ENCODE measurements around the gene GPR183.

Gene GPR183

DNA sequence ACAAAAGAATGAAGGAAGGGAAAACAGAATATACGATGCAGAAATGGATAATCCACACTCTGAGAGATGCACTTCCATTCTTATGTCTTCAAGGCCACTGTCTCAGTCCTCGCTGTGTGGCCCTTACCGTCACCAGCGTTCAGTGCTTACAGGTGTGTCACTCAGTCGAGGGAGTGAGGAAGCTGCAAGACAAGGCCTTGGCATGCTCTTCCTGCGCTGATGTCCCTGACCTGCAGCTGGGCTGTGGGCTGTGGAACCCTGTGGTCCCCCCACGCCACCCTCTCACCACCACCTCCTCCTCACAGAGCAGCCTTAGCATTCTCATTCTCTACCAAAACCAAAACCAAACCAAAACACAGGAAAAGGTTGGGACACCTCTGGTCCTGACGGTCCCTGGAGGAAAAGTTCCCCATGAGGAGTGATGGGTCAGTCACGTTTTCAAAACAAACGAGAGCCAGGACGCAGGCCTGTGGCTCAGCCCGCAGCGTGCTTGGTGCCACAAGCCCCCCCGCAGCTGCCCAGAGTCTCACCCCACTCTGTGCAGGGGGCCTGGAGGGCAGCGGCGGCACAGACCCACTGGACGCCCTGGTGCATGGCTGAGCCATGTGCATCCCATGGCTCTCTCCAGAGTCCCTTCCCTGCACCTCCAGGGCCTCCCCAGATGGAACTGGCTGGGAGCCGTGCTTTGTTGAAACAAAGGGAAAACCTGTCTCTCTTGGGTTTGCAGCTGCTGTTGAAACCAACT is 48.2 kb upstream of the GPR183 start:
- Histone ChIP-seq H4K20me1 (ENCODE audit: low read depth, low read length) (no peaks in the 10 kb centered on the region), H3K9ac (ENCODE audit: low read length) (no peak overlapping the region), H3F3A (ENCODE audit: insufficient read depth) (no peaks in the 10 kb centered on the region), H3K27me3 (ENCODE audit: low read length) (no peaks in the 10 kb centered on the region), H2AFZ (ENCODE audit: low read depth, low read length, severe bottlenecking) (no peak overlapping the region), H3K9me2 (replicated peaks; ENCODE audit: insufficient read depth, low read length) (no peaks in the 10 kb centered on the region), H3K36me3 (ENCODE audit: low read length) (no peaks in the 10 kb centered on the region), H3K4me2 (ENCODE audit: low read depth, low read length, poor library complexity, severe bottlenecking) (no peak overlapping the region), H3K79me2 (ENCODE audit: insufficient read depth, low read length) (no peaks in the 10 kb centered on the region), H3K4me3 (ENCODE audit: insufficient read depth, low read length, poor library complexity, severe bottlenecking) (no peak overlapping the region), H3K27ac (ENCODE audit: low read depth, low read length) (no peak overlapping the region), H3K9me3 (ENCODE audit: insufficient read depth, low read length) (no peaks in the 10 kb centered on the region)
- no peak for TF ChIP-seq CTCF (IDR thresholded peaks at IDR 0.05; ENCODE audit: insufficient read depth, low read length, poor library complexity, severe bottlenecking)
- TF ChIP-seq EZH2phosphoT487 (conservative IDR thresholded peaks at IDR 0.05; ENCODE audit: low read length): no peak

GRCh38 chr13:99354371-99354951 is 47.3 kb upstream of the GPR183 start:
- Histone ChIP-seq H2AFZ (ENCODE audit: low read depth, low read length, severe bottlenecking) (no peak overlapping the region), H3K79me2 (ENCODE audit: insufficient read depth, low read length) (no peaks in the 10 kb centered on the region), H3K9me2 (replicated peaks; ENCODE audit: insufficient read depth, low read length) (no peaks in the 10 kb centered on the region), H3K4me2 (ENCODE audit: low read depth, low read length, poor library complexity, severe bottlenecking) (no peak overlapping the region), H3K9ac (ENCODE audit: low read length) (no peak overlapping the region), H3K27me3 (ENCODE audit: low read length) (no peaks in the 10 kb centered on the region), H4K20me1 (ENCODE audit: low read depth, low read length) (no peaks in the 10 kb centered on the region), H3F3A (ENCODE audit: insufficient read depth) (no peaks in the 10 kb centered on the region), H3K4me3 (ENCODE audit: insufficient read depth, low read length, poor library complexity, severe bottlenecking) (no peak overlapping the region), H3K36me3 (ENCODE audit: low read length) (no peaks in the 10 kb centered on the region), H3K9me3 (ENCODE audit: insufficient read depth, low read length) (no peaks in the 10 kb centered on the region), H3K27ac (ENCODE audit: low read depth, low read length) (no peak overlapping the region)
- TF ChIP-seq CTCF (IDR thresholded peaks at IDR 0.05; ENCODE audit: insufficient read depth, low read length, poor library complexity, severe bottlenecking) (no peak), EZH2phosphoT487 (conservative IDR thresholded peaks at IDR 0.05; ENCODE audit: low read length) (no peak)

GRCh38 chr13:99353836-99354235 is 46.6 kb upstream of the GPR183 start:
- Histone ChIP-seq H3K27me3 (ENCODE audit: low read length) (no peaks in the 10 kb centered on the region), H3F3A (ENCODE audit: insufficient read depth) (no peaks in the 10 kb centered on the region), H3K9me2 (replicated peaks; ENCODE audit: insufficient read depth, low read length) (no peaks in the 10 kb centered on the region), H3K79me2 (ENCODE audit: insufficient read depth, low read length) (no peaks in the 10 kb centered on the region), H4K20me1 (ENCODE audit: low read depth, low read length) (no peaks in the 10 kb centered on the region), H2AFZ (ENCODE audit: low read depth, low read length, severe bottlenecking) (no peak overlapping the region), H3K4me2 (ENCODE audit: low read depth, low read length, poor library complexity, severe bottlenecking) (no peak overlapping the region), H3K9ac (ENCODE audit: low read length) (no peak overlapping the region), H3K4me3 (ENCODE audit: insufficient read depth, low read length, poor library complexity, severe bottlenecking) (no peak overlapping the region), H3K9me3 (ENCODE audit: insufficient read depth, low read length) (no peaks in the 10 kb centered on the region), H3K27ac (ENCODE audit: low read depth, low read length) (no peak overlapping the region), H3K36me3 (ENCODE audit: low read length) (no peaks in the 10 kb centered on the region)
- TF ChIP-seq CTCF (IDR thresholded peaks at IDR 0.05; ENCODE audit: insufficient read depth, low read length, poor library complexity, severe bottlenecking) (no peak), EZH2phosphoT487 (conservative IDR thresholded peaks at IDR 0.05; ENCODE audit: low read length) (no peak)
